ENCODE data around the gene VDAC2. TPM values are rescaled to one million over a fixed set of nuclear protein-coding genes. Genes with fewer than 3 reads are reported as not detected.

VDAC2 gene
- total RNA-seq, 1 experiment from 2014 or later = 340 TPM

DNA sequence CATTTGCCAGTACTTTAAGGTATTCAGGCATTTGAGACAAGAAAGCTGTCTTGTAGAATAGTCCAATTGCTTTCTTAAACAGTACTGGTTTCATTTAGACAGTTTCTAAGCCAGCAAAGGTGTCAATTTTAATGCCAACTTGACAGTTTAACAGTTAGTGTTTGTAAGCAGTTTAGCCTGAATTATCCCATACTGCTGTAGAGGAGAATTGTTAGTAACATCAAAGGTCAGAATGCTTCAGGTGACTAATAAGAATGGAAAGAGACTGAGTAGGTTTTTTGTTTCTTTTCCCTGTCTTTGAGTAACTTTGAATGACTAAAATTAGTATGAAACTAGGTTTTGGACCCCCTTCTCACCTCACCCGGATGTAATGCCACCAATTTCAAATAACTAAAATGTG is 29.5 kb upstream of the VDAC2 start:
- intact Hi-C loops (cut with micrococcal nuclease; ENCODE audit: unreplicated experiment) (no loop called here), in situ Hi-C loops (cut with HindIII; ENCODE audit: low pct_unique_long_range_greater_than_20kb, low sequenced_read_pairs) (no loop called here)
- Histone ChIP-seq H3K4me1 (ENCODE audit: control insufficient read depth, insufficient read depth, low read length) (no peaks in the 10 kb centered on the region), H3K9me3 (ENCODE audit: control insufficient read depth, insufficient read depth, low read depth, low read length) (no peaks in the 10 kb centered on the region), H3K27me3 (ENCODE audit: control insufficient read depth, insufficient read depth, low read length) (no peaks in the 10 kb centered on the region), H3K27ac (ENCODE audit: low read length) (no peak overlapping the region), H3K4me3 (ENCODE audit: low read depth in 2 of 2, low read length in 2 of 2) (no peak overlapping the region), H3K36me3 (ENCODE audit: control insufficient read depth, insufficient read depth, low read length) (no peaks in the 10 kb centered on the region)
- no peak for ATAC-seq
- DNase-seq (ENCODE audit: low read depth, low spot score) = no peak
- POLR2A ChIA-PET = no interaction called here
- TF ChIP-seq POLR2AphosphoS5 (IDR thresholded peaks at IDR 0.05; ENCODE audit: low read depth, low read length) = no peak
- TF ChIP-seq, protein P1, sequence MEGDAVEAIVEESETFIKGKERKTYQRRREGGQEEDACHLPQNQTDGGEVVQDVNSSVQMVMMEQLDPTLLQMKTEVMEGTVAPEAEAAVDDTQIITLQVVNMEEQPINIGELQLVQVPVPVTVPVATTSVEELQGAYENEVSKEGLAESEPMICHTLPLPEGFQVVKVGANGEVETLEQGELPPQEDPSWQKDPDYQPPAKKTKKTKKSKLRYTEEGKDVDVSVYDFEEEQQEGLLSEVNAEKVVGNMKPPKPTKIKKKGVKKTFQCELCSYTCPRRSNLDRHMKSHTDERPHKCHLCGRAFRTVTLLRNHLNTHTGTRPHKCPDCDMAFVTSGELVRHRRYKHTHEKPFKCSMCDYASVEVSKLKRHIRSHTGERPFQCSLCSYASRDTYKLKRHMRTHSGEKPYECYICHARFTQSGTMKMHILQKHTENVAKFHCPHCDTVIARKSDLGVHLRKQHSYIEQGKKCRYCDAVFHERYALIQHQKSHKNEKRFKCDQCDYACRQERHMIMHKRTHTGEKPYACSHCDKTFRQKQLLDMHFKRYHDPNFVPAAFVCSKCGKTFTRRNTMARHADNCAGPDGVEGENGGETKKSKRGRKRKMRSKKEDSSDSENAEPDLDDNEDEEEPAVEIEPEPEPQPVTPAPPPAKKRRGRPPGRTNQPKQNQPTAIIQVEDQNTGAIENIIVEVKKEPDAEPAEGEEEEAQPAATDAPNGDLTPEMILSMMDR (IDR thresholded peaks at IDR 0.05) = no peak
- no peak for TF ChIP-seq TCF7L2 (IDR thresholded peaks at IDR 0.05; ENCODE audit: low read depth, low read length)
- TF ChIP-seq SIN3A (IDR thresholded peaks at IDR 0.05; ENCODE audit: borderline replicate concordance, insufficient read depth, low read depth, low read length) = no peak
- TF ChIP-seq, protein P2, sequence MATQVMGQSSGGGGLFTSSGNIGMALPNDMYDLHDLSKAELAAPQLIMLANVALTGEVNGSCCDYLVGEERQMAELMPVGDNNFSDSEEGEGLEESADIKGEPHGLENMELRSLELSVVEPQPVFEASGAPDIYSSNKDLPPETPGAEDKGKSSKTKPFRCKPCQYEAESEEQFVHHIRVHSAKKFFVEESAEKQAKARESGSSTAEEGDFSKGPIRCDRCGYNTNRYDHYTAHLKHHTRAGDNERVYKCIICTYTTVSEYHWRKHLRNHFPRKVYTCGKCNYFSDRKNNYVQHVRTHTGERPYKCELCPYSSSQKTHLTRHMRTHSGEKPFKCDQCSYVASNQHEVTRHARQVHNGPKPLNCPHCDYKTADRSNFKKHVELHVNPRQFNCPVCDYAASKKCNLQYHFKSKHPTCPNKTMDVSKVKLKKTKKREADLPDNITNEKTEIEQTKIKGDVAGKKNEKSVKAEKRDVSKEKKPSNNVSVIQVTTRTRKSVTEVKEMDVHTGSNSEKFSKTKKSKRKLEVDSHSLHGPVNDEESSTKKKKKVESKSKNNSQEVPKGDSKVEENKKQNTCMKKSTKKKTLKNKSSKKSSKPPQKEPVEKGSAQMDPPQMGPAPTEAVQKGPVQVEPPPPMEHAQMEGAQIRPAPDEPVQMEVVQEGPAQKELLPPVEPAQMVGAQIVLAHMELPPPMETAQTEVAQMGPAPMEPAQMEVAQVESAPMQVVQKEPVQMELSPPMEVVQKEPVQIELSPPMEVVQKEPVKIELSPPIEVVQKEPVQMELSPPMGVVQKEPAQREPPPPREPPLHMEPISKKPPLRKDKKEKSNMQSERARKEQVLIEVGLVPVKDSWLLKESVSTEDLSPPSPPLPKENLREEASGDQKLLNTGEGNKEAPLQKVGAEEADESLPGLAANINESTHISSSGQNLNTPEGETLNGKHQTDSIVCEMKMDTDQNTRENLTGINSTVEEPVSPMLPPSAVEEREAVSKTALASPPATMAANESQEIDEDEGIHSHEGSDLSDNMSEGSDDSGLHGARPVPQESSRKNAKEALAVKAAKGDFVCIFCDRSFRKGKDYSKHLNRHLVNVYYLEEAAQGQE (IDR thresholded peaks at IDR 0.05; ENCODE audit: insufficient read depth in 1 of 2, low read depth in 2 of 2, low read length in 1 of 2) = no peak
- no TSS peak for BruUV-seq (replicated peaks)
- CTCF ChIA-PET = no interaction called here

DNA sequence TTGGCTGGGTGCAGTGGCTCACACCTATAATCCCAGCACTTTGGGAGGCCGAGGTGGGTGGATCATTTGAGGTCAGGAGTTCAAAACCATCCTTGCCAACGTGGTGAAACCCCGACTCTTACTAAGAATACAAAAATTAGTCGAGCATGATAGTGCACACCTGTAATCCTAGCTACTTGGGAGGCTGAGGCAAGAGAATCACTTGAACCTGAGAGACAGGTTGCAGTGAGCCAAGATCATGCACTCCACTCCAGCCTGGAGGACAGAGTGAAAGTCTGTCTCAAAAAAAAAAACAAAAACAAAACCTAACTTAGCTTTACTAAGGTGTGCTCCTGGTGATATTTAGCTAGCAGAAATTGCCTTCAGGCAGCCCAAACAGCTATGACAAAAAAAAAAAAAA is 24.3 kb upstream of the VDAC2 start:
- Histone ChIP-seq H3K36me3 (ENCODE audit: control insufficient read depth, insufficient read depth, low read length) (no peaks in the 10 kb centered on the region), H3K9me3 (ENCODE audit: control insufficient read depth, insufficient read depth, low read depth, low read length) (no peaks in the 10 kb centered on the region), H3K4me3 (ENCODE audit: low read depth in 2 of 2, low read length in 2 of 2) (no peak overlapping the region), H3K27me3 (ENCODE audit: control insufficient read depth, insufficient read depth, low read length) (no peaks in the 10 kb centered on the region), H3K4me1 (ENCODE audit: control insufficient read depth, insufficient read depth, low read length) (no peaks in the 10 kb centered on the region), H3K27ac (ENCODE audit: low read length) (no peak overlapping the region)
- POLR2A ChIA-PET = interaction anchor here (0.6 kb wide), 1 partner anchor 23 kb away, joined by 4 read pairs; no protein-coding TSS in a partner anchor
- BruUV-seq (replicated peaks) = no TSS peak
- CTCF ChIA-PET = no interaction called here
- ATAC-seq (no peak), DNase-seq (ENCODE audit: low read depth, low spot score) (no peak)
- in situ Hi-C loops (cut with HindIII; ENCODE audit: low pct_unique_long_range_greater_than_20kb, low sequenced_read_pairs) = no loop called here
- intact Hi-C loops (cut with micrococcal nuclease; ENCODE audit: unreplicated experiment) = no loop called here
- no peak for TF ChIP-seq POLR2AphosphoS5 (IDR thresholded peaks at IDR 0.05; ENCODE audit: low read depth, low read length)
- no peak for TF ChIP-seq TCF7L2 (IDR thresholded peaks at IDR 0.05; ENCODE audit: low read depth, low read length)
- no peak for TF ChIP-seq SIN3A (IDR thresholded peaks at IDR 0.05; ENCODE audit: borderline replicate concordance, insufficient read depth, low read depth, low read length)
- TF ChIP-seq, protein P2 (IDR thresholded peaks at IDR 0.05; ENCODE audit: insufficient read depth in 1 of 2, low read depth in 2 of 2, low read length in 1 of 2) = no peak
- TF ChIP-seq, protein P1 (IDR thresholded peaks at IDR 0.05) = no peak
